Measurements from ENCODE around the gene H1-8.

DNA sequence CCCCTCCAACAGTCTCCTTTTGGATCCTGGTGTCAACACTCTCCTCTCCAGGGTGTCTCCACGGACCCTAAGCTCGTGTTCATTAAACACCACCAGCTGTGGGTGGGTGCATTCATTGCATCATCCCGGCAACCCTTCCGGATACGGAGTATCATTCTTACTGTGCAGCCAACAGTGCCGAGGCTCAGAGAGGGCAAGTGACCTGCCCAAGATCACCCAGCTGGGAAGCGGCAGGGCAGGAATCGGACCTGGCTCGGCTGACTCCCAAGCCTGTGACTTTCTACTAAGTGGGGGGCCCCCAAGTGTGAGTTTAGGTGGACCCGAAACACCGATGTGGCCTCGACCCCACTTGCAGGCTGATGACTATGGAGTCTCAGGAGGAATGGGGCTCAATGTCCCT is 20.4 kb downstream of the H1-8 start:
- TF ChIP-seq, protein P1, sequence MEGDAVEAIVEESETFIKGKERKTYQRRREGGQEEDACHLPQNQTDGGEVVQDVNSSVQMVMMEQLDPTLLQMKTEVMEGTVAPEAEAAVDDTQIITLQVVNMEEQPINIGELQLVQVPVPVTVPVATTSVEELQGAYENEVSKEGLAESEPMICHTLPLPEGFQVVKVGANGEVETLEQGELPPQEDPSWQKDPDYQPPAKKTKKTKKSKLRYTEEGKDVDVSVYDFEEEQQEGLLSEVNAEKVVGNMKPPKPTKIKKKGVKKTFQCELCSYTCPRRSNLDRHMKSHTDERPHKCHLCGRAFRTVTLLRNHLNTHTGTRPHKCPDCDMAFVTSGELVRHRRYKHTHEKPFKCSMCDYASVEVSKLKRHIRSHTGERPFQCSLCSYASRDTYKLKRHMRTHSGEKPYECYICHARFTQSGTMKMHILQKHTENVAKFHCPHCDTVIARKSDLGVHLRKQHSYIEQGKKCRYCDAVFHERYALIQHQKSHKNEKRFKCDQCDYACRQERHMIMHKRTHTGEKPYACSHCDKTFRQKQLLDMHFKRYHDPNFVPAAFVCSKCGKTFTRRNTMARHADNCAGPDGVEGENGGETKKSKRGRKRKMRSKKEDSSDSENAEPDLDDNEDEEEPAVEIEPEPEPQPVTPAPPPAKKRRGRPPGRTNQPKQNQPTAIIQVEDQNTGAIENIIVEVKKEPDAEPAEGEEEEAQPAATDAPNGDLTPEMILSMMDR (IDR thresholded peaks at IDR 0.05) = no peak
- TF ChIP-seq EP300 (IDR thresholded peaks at IDR 0.05) = no peak
